GM21423 (cell line): ENCODE data around the gene SHCBP1L.

Source experiments
- ATAC-seq: cut with Tn5 transposase; IDR thresholded peaks from one replicate; pipeline ENCODE4 v1.9.1; 2021; ENCODE audit warnings: mild to moderate bottlenecking, moderate library complexity; ENCODE audit not compliant: unreplicated experiment

The SHCBP1L gene

GRCh38 chr1:182952677-182953444 is at the start of gene SHCBP1L:
SHCBP1L (minus strand) TSS chr1:182953166; CDS start chr1:182953133, 33 bp downstream.
- ATAC-seq: no peak

GRCh38 chr1:183002267-183002666 is 49.3 kb upstream of the SHCBP1L start:
- no peak for ATAC-seq

GRCh38 chr1:183000167-183000962 is 47.4 kb upstream of the SHCBP1L start:
- no peak for ATAC-seq

- no peak for ATAC-seq
Measured at GRCh38 chr1:182998482-182998881, 45.5 kb upstream of the SHCBP1L start.

- ATAC-seq: no peak
Measured at GRCh38 chr1:182996816-182997215, 43.9 kb upstream of the SHCBP1L start.

- no peak for ATAC-seq
Measured at GRCh38 chr1:182995894-182996293, 42.9 kb upstream of the SHCBP1L start.

- no peak for ATAC-seq
Measured at GRCh38 chr1:182993746-182994145, 40.8 kb upstream of the SHCBP1L start.

- ATAC-seq: no peak
Measured at GRCh38 chr1:182990413-182991144, 37.6 kb upstream of the SHCBP1L start.

- no peak for ATAC-seq
Measured at GRCh38 chr1:182985876-182986275, 32.9 kb upstream of the SHCBP1L start.

GRCh38 chr1:182984621-182985020 is 31.7 kb upstream of the SHCBP1L start:
- ATAC-seq: no peak

- no peak for ATAC-seq
Measured at GRCh38 chr1:182984138-182984537, 31.2 kb upstream of the SHCBP1L start.

- no peak for ATAC-seq
Measured at GRCh38 chr1:182978151-182978853, 25.3 kb upstream of the SHCBP1L start.

GRCh38 chr1:182977480-182977879 is 24.5 kb upstream of the SHCBP1L start:
- ATAC-seq: no peak

GRCh38 chr1:182974506-182975191 is 21.7 kb upstream of the SHCBP1L start:
- ATAC-seq: no peak

- ATAC-seq: no peak
Measured at GRCh38 chr1:182972829-182973228, 19.9 kb upstream of the SHCBP1L start.

- ATAC-seq: no peak
Measured at GRCh38 chr1:182972231-182972630, 19.3 kb upstream of the SHCBP1L start.

GRCh38 chr1:182971219-182971618 is 18.3 kb upstream of the SHCBP1L start:
- ATAC-seq: no peak

- no peak for ATAC-seq
Measured at GRCh38 chr1:182968836-182969734, 16.1 kb upstream of the SHCBP1L start.

- ATAC-seq: no peak
Measured at GRCh38 chr1:182968151-182968741, 15.3 kb upstream of the SHCBP1L start.
